ENCODE results near the gene LY6G6D. TPM values are rescaled to one million over a fixed set of nuclear protein-coding genes. Genes with fewer than 3 reads are reported as not detected.

The LY6G6D gene
- total RNA-seq, 1 donor from 2014 or later: not detected

DNA sequence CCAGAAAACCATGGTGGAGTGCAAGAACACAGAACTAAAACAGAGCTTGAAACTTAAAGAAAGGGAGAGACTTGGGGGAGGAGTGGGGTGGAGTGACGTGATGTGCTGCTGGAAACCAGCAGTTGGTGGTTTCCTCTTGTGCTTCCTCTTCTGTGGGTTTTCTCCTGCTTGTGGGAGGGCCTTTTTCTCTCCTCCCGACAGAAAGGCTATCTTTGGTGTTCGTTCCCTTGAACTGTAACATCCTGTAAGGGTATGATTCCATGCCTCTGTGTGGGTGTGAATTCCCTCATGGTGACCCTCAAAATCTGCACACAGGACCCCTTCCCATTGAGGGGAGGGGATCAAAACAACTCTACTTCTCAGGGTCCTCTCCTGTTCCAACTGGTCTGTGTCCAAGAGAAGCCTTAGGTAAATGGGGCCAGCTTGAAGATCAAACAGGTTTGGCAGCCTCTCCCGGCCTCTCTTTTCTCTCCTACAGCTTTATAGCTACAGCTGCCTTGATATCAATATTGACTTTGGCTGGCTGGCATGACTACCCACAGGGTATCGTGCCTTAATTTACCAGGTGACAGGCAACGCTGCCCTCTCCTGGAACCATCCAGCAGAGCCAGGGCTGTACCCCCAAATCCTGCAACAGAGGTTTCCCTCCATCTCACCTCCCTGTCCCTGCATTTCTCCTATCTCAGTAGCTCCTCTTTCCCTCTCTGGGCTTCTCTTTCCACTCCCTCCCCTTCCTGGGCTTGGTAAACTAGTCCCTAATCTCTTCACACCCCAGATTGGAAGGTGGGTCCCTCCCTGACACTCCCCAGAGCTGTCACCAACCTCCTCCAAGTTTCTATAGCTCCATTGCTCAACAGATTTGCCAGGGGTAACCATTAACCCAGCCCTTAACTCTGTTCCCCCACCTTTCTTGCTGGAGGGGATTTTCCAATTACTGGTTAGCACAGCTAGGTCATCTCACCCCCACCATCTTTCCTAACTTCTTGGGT, 23.1 kb downstream of the LY6G6D start:
- Mint-ChIP-seq H3K27me3 (ENCODE audit: unreplicated experiment) (no peaks in the 10 kb centered on the region), H3K4me3 (ENCODE audit: unreplicated experiment) (peak overlapping the region; percentile 46), H3K27ac (ENCODE audit: unreplicated experiment) (peak overlapping the region; percentile 96), H3K4me1 (ENCODE audit: unreplicated experiment) (peaks cover 52% of the 10 kb centered on the region), H3K36me3 (ENCODE audit: unreplicated experiment) (peaks cover 7% of the 10 kb centered on the region), H3K9me3 (ENCODE audit: unreplicated experiment) (no peaks in the 10 kb centered on the region)
- no peak for DNase-seq (ENCODE audit: extremely low spot score, unreplicated experiment)
- TF ChIP-seq CTCF (IDR thresholded peaks at IDR 0.05): peak; percentile 35

- Mint-ChIP-seq H3K27ac (ENCODE audit: unreplicated experiment) (peak within 1 kb of the TSS; percentile 96), H3K36me3 (ENCODE audit: unreplicated experiment) (no peaks in the 10 kb centered on the region), H3K4me1 (ENCODE audit: unreplicated experiment) (peaks cover 42% of the 10 kb centered on the region), H3K4me3 (ENCODE audit: unreplicated experiment) (peak within 1 kb of the TSS; percentile 97), H3K9me3 (ENCODE audit: unreplicated experiment) (no peaks in the 10 kb centered on the region), H3K27me3 (ENCODE audit: unreplicated experiment) (no peaks in the 10 kb centered on the region)
- no peak for TF ChIP-seq CTCF (IDR thresholded peaks at IDR 0.05)
- DNase-seq (ENCODE audit: extremely low spot score, unreplicated experiment): peak; percentile 99
Measured at GRCh38 chr6:31739639-31740396, 24.7 kb downstream of the LY6G6D start, which contains the start of gene MSH5. Gene MSH5 (plus strand): TSS chr6:31740005. CDS start chr6:31740467, 462 bp downstream.

DNA sequence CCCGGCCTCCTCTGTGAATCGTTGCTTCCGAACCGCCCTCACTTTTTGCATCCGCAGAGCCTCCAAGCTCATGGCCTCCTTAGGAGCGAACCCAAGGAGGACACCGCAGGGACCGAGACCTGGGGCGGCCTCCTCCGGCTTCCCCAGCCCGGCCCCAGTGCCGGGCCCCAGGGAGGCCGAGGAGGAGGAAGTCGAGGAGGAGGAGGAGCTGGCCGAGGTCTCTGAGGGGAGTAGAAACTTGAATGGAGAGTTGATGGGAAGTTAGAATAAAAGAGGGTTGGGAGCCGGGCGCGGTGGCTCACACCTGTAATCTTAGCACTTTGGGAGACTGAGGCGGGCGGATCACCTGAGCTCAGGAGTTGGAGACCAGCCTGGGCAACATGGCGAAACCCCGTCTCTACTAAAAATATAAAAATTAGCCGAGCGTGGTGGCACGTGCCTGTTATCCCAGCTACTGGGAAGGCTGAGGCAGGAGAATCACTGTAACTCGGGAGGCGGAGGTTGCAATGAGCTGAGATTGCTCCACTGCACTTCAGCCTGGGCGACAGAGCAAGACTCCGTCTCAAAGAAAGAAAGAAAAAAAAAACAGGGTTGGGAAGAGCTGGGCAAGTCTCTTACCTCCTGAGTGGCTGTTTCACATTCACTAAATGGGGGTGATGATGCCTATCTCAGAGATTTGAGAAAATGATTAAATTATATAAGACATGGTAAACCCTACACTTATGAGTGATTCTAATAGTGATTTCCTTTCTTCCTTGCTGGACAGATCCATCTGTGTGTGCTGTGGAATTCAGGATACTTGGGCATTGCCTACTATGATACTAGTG, 25.5 kb downstream of the LY6G6D start:
- Mint-ChIP-seq H3K36me3 (ENCODE audit: unreplicated experiment) (no peaks in the 10 kb centered on the region), H3K9me3 (ENCODE audit: unreplicated experiment) (no peaks in the 10 kb centered on the region)

DNA sequence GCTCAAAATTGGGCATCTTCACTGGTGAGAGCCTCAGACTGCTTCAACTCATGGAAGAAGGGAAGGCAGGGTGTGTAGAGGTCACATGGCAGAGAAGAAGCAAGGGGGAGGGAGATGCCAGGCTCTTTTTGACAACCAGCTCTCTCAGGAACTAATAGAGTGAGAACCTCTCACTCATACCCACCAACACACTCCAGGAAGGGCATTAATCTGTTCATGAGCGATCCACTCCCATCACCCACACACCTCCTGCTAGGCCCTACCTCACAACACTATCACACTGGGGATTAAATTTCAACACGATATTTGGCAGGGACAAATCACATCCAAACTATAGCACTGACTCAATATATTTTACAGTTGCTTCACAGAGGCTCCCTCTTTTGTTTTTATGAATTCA, 26.7 kb downstream of the LY6G6D start:
- H3K9me3 Mint-ChIP-seq (ENCODE audit: unreplicated experiment): no peaks in the 10 kb centered on the region
- H3K27me3 Mint-ChIP-seq (ENCODE audit: unreplicated experiment): no peaks in the 10 kb centered on the region
- H3K4me1 Mint-ChIP-seq (ENCODE audit: unreplicated experiment): peaks cover 33% of the 10 kb centered on the region
- no peak overlapping the region for H3K4me3 Mint-ChIP-seq (ENCODE audit: unreplicated experiment)
- TF ChIP-seq CTCF (IDR thresholded peaks at IDR 0.05): no peak
- H3K27ac Mint-ChIP-seq (ENCODE audit: unreplicated experiment): no peak overlapping the region
- no peak for DNase-seq (ENCODE audit: extremely low spot score, unreplicated experiment)
- H3K36me3 Mint-ChIP-seq (ENCODE audit: unreplicated experiment): no peaks in the 10 kb centered on the region

More for the DNA sequence above, 25.5 kb downstream of the LY6G6D start:
- peak overlapping the region; percentile 97 for H3K4me3 Mint-ChIP-seq (ENCODE audit: unreplicated experiment)
- peak overlapping the region; percentile 96 for H3K27ac Mint-ChIP-seq (ENCODE audit: unreplicated experiment)
- no peak for DNase-seq (ENCODE audit: extremely low spot score, unreplicated experiment)
- no peaks in the 10 kb centered on the region for H3K27me3 Mint-ChIP-seq (ENCODE audit: unreplicated experiment)
- no peak for TF ChIP-seq CTCF (IDR thresholded peaks at IDR 0.05)
- H3K4me1 Mint-ChIP-seq (ENCODE audit: unreplicated experiment): peaks cover 37% of the 10 kb centered on the region
